ENCODE results near the gene ZNF438. TPM values are rescaled to one million over a fixed set of nuclear protein-coding genes. Genes with fewer than 3 reads are reported as not detected.

The ZNF438 gene
- total RNA-seq, 1 donor from 2014 or later: 1.3 TPM

DNA sequence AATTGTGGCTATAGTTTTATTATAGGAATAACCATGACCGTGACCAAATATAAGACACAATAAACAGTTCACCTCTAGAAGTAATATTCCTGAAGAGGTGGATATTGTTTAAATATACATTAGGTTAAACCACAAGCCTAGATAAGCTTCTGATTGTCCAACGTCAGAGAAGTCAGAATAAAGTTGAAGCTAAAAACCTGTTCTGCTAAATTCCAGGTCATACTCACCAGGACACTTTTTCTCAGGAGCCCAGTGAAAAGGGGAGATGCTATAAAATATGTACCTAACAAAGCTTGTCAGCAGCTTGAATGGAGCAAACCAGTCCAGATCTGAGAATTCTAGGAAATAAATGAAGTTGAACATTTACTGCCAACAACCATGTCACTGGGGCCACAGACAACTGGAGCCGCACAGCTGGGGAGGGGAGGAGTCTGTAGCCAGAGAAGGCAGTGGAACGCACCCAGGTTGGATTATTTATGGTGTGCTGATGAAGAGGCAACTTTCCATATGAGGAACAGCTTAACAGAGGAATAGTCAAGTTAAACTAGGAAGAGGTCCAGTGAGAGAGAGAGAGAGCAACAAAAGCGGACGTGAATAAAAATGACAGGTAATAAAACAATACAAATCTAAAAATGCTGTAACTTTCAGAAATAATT lies 191.1 kb downstream of the ZNF438 start:
- Histone ChIP-seq H3K9me3 (ENCODE audit: low read depth) (no peaks in the 10 kb centered on the region), H3K9ac (no peak overlapping the region), H3K4me3 (no peak overlapping the region), H3K4me2 (no peak overlapping the region), H3K4me1 (peaks cover under 1% of the 10 kb centered on the region), H4K20me1 (ENCODE audit: low read depth) (no peaks in the 10 kb centered on the region), H2AFZ (replicated peaks) (no peak overlapping the region), H3K79me2 (ENCODE audit: low read depth) (no peaks in the 10 kb centered on the region), H3K36me3 (no peaks in the 10 kb centered on the region), H3K27me3 (no peaks in the 10 kb centered on the region), H3K27ac (no peak overlapping the region), H3F3A (ENCODE audit: low read depth) (no peaks in the 10 kb centered on the region)
- no peak for TF ChIP-seq EZH2 (IDR thresholded peaks at IDR 0.05)
- no peak for TF ChIP-seq EZH2phosphoT487 (IDR thresholded peaks at IDR 0.05)
- TF ChIP-seq, protein P1, sequence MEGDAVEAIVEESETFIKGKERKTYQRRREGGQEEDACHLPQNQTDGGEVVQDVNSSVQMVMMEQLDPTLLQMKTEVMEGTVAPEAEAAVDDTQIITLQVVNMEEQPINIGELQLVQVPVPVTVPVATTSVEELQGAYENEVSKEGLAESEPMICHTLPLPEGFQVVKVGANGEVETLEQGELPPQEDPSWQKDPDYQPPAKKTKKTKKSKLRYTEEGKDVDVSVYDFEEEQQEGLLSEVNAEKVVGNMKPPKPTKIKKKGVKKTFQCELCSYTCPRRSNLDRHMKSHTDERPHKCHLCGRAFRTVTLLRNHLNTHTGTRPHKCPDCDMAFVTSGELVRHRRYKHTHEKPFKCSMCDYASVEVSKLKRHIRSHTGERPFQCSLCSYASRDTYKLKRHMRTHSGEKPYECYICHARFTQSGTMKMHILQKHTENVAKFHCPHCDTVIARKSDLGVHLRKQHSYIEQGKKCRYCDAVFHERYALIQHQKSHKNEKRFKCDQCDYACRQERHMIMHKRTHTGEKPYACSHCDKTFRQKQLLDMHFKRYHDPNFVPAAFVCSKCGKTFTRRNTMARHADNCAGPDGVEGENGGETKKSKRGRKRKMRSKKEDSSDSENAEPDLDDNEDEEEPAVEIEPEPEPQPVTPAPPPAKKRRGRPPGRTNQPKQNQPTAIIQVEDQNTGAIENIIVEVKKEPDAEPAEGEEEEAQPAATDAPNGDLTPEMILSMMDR (IDR thresholded peaks at IDR 0.05): no peak
- Mint-ChIP-seq H3K9me3 (peaks cover 2% of the 10 kb centered on the region), H3K27me3 (ENCODE audit: insufficient read depth, low read depth) (peaks cover 5% of the 10 kb centered on the region), H3K36me3 (no peaks in the 10 kb centered on the region), H3K4me1 (no peaks in the 10 kb centered on the region), H3K27ac (no peak overlapping the region), H3K4me3 (no peak overlapping the region)
- no peak for DNase-seq (ENCODE audit: low spot score)

DNA sequence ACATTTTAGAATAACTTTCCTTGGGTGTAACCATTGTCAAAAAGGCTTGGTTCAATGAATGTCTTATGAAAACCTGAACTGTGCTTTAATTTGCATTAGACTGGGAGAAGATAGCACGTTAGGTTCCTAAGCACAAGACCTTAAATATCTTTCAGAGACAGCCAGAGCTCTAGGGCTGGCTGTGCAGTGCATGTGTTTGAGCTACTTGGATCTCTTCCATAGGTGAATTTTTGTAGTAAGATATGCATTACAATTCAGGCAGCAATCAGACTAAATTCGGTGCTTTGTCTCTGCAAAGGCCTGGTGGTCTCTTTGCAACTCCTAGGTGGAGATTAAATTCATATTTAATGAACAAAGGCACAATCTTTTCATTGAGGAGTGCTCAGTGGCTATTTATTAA lies 192.0 kb downstream of the ZNF438 start:
- peaks cover 3% of the 10 kb centered on the region for H3K27me3 Mint-ChIP-seq (ENCODE audit: insufficient read depth, low read depth)
- H4K20me1 ChIP-seq (ENCODE audit: low read depth): no peaks in the 10 kb centered on the region

DNA sequence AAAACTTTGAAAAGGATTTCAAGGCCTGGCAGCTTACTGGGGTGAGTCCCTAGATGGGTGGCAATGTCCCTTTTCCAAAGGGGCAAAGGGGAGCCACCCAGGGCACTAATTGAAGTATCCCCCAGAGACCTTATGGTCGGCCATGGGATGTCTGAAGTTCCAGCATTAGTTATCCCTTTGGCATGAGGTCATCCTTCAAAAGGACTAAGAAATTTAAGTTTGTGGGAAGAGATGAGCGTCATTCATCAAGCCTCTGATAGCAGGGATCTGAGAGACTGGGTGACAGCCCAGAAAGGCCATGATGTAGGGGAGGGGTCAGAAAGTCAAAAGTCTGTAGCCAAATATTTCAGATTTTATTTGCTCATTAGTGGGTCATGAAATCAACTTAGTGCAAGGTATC lies 195.3 kb downstream of the ZNF438 start:
- Histone ChIP-seq H3K79me2 (ENCODE audit: low read depth) (no peaks in the 10 kb centered on the region), H3K4me3 (no peak overlapping the region), H3K27me3 (no peaks in the 10 kb centered on the region), H3K4me2 (no peak overlapping the region), H2AFZ (replicated peaks) (no peak overlapping the region), H3K4me1 (peaks cover 32% of the 10 kb centered on the region), H3K36me3 (no peaks in the 10 kb centered on the region), H3K9ac (no peak overlapping the region), H3K27ac (no peak overlapping the region), H3K9me3 (ENCODE audit: low read depth) (no peaks in the 10 kb centered on the region), H4K20me1 (ENCODE audit: low read depth) (no peaks in the 10 kb centered on the region), H3F3A (ENCODE audit: low read depth) (peaks cover 10% of the 10 kb centered on the region)
- H3K4me3 Mint-ChIP-seq: no peak overlapping the region
- DNase-seq (ENCODE audit: low spot score): no peak
- H3K4me1 Mint-ChIP-seq: peaks cover 9% of the 10 kb centered on the region
- H3K36me3 Mint-ChIP-seq: no peaks in the 10 kb centered on the region
- H3K9me3 Mint-ChIP-seq: no peaks in the 10 kb centered on the region
- no peak overlapping the region for H3K27ac Mint-ChIP-seq
- H3K27me3 Mint-ChIP-seq (ENCODE audit: insufficient read depth, low read depth): peaks cover 8% of the 10 kb centered on the region
- TF ChIP-seq EZH2 (IDR thresholded peaks at IDR 0.05) (no peak), EZH2phosphoT487 (IDR thresholded peaks at IDR 0.05) (no peak)
- TF ChIP-seq, protein P1 (IDR thresholded peaks at IDR 0.05): no peak

More for the DNA sequence above, 192.0 kb downstream of the ZNF438 start:
- Mint-ChIP-seq H3K27ac (no peak overlapping the region), H3K9me3 (no peaks in the 10 kb centered on the region), H3K4me1 (no peaks in the 10 kb centered on the region), H3K4me3 (no peak overlapping the region), H3K36me3 (no peaks in the 10 kb centered on the region)
- Histone ChIP-seq H3K9me3 (ENCODE audit: low read depth) (no peaks in the 10 kb centered on the region), H3K4me3 (no peak overlapping the region), H3K4me1 (peaks cover 10% of the 10 kb centered on the region), H3K36me3 (no peaks in the 10 kb centered on the region), H3K27me3 (no peaks in the 10 kb centered on the region), H3K79me2 (ENCODE audit: low read depth) (no peaks in the 10 kb centered on the region), H2AFZ (replicated peaks) (no peak overlapping the region), H3F3A (ENCODE audit: low read depth) (peaks cover 2% of the 10 kb centered on the region), H3K4me2 (no peak overlapping the region), H3K27ac (no peak overlapping the region), H3K9ac (no peak overlapping the region)
- no peak for TF ChIP-seq EZH2phosphoT487 (IDR thresholded peaks at IDR 0.05)
- TF ChIP-seq, protein P1 (IDR thresholded peaks at IDR 0.05): no peak
- no peak for TF ChIP-seq EZH2 (IDR thresholded peaks at IDR 0.05)
- no peak for DNase-seq (ENCODE audit: low spot score)

Measured in neural progenitor cell (in vitro differentiated cells).